GM23338 (cell line): ENCODE measurements around the gene SORCS3. TPM values are rescaled to one million over a fixed set of nuclear protein-coding genes. Genes with fewer than 3 reads are reported as not detected.

ENCODE experiments used
- ATAC-seq: fragments of 200-7000 bp; cut with Tn5 transposase; 3 replicates; pipeline ENCODE4 v1.9.1; 2020
- DNase-seq: peaks from one replicate; pipeline ENCODE4 v3.0.0-alpha.2; 2015; ENCODE audit warnings: low spot score
- H2AFZ ChIP-seq: fragments of 200-600 bp; sonication (generic); 2 replicates; pipeline ENCODE4 v1.8.0; 2016; ENCODE audit warnings: antibody characterized with exemption, mild to moderate bottlenecking, moderate library complexity
- H3F3A ChIP-seq: fragments of 200-600 bp; sonication (generic); replicated peaks from 2 replicates; pipeline ENCODE4 v1.8.0; 2017; ENCODE audit warnings: antibody characterized with exemption, mixed run types, low read depth
- H3K27ac ChIP-seq: fragments of 200-600 bp; sonication (generic); 2 replicates; pipeline ENCODE4 v1.6.1; 2016; ENCODE audit warnings: low read depth
- H3K27me3 ChIP-seq: fragments of 200-600 bp; sonication (generic); 2 replicates; pipeline ENCODE4 v1.8.0; 2016; ENCODE audit warnings: mild to moderate bottlenecking, mixed run types, moderate library complexity; ENCODE audit not compliant: insufficient read depth
- H3K36me3 ChIP-seq: fragments of 200-600 bp; sonication (generic); 2 replicates; pipeline ENCODE4 v1.8.0; 2016; ENCODE audit warnings: mild to moderate bottlenecking; ENCODE audit not compliant: insufficient read depth
- H3K4me1 ChIP-seq: fragments of 200-600 bp; sonication (generic); 2 replicates; pipeline ENCODE4 v1.8.0; 2016; ENCODE audit warnings: mild to moderate bottlenecking, moderate library complexity; ENCODE audit not compliant: insufficient read depth
- H3K4me2 ChIP-seq: fragments of 200-600 bp; sonication (generic); 2 replicates; pipeline ENCODE4 v1.7.1; 2017; ENCODE audit warnings: mixed run types
- H3K4me3 ChIP-seq: fragments of 200-600 bp; sonication (generic); 2 replicates; pipeline ENCODE4 v1.6.1; 2016; ENCODE audit warnings: mixed run types
- H3K79me2 ChIP-seq: fragments of 200-600 bp; sonication (generic); replicated peaks from 2 replicates; pipeline ENCODE4 v1.8.0; 2017; ENCODE audit warnings: mild to moderate bottlenecking; ENCODE audit not compliant: insufficient read depth
- H3K9me2 ChIP-seq: fragments of 200-600 bp; sonication (generic); 2 replicates; pipeline ENCODE4 v1.8.0; 2017; ENCODE audit not compliant: insufficient read depth
- H4K20me1 ChIP-seq: fragments of 200-600 bp; sonication (generic); replicated peaks from 2 replicates; pipeline ENCODE4 v1.8.0; 2017; ENCODE audit warnings: mild to moderate bottlenecking; ENCODE audit not compliant: insufficient read depth
- H3K27ac Mint-ChIP-seq: 2 replicates; pipeline ENCODE4 v1.8.0; 2020; ENCODE audit warnings: inconsistent platforms, mild to moderate bottlenecking, moderate library complexity, mixed read lengths
- H3K27me3 Mint-ChIP-seq: 3 replicates; pipeline ENCODE4 v1.8.0; 2022; ENCODE audit warnings: low read depth, mild to moderate bottlenecking, moderate library complexity, mixed read lengths, inconsistent platforms; ENCODE audit not compliant: insufficient read depth, poor library complexity
- H3K36me3 Mint-ChIP-seq: 3 replicates; pipeline ENCODE4 v1.8.0; 2021; ENCODE audit warnings: low read depth, mild to moderate bottlenecking, inconsistent platforms, moderate library complexity, mixed read lengths
- H3K4me1 Mint-ChIP-seq: 3 replicates; pipeline ENCODE4 v1.8.0; 2020; ENCODE audit warnings: mild to moderate bottlenecking, inconsistent platforms, mixed read lengths
- H3K4me3 Mint-ChIP-seq: 3 replicates; pipeline ENCODE4 v1.8.0; 2021; ENCODE audit warnings: moderate library complexity, mild to moderate bottlenecking, inconsistent platforms, mixed read lengths
- H3K9me3 Mint-ChIP-seq: 3 replicates; pipeline ENCODE4 v1.8.0; 2020; ENCODE audit warnings: moderate library complexity, mild to moderate bottlenecking, inconsistent platforms, mixed read lengths
- CREB1 ChIP-seq: fragments of 250-450 bp; sonication (Bioruptor Pico); IDR thresholded peaks from 2 replicates; pipeline ENCODE4 v1.5.0; 2020; ENCODE audit warnings: low read depth, mild to moderate bottlenecking, moderate library complexity
- ETS1 ChIP-seq: IDR thresholded peaks from 2 replicates; pipeline ENCODE4 v1.6.1; 2016; ENCODE audit warnings: antibody characterized with exemption
- EZH2 ChIP-seq: fragments of 200-600 bp; sonication (generic); IDR thresholded peaks from one replicate; pipeline ENCODE4 v1.8.0; 2017; ENCODE audit warnings: antibody characterized with exemption, mild to moderate bottlenecking, low read depth; ENCODE audit not compliant: unreplicated experiment
- EZH2phosphoT487 ChIP-seq: fragments of 200-600 bp; sonication (generic); IDR thresholded peaks from one replicate; pipeline ENCODE4 v1.8.1; 2018; ENCODE audit warnings: antibody characterized with exemption; ENCODE audit not compliant: unreplicated experiment
- JUNB ChIP-seq: IDR thresholded peaks from one replicate; pipeline ENCODE4 v1.6.1; 2016; ENCODE audit warnings: antibody characterized with exemption; ENCODE audit not compliant: unreplicated experiment
- NANOG ChIP-seq: IDR thresholded peaks from 2 replicates; pipeline ENCODE4 v1.6.1; 2016; ENCODE audit warnings: antibody characterized with exemption, borderline replicate concordance
- POLR2AphosphoS5 ChIP-seq: IDR thresholded peaks from 2 replicates; pipeline ENCODE4 v1.6.1; 2016; ENCODE audit warnings: antibody characterized with exemption, low read depth
- STAT1 ChIP-seq: IDR thresholded peaks from one replicate; pipeline ENCODE4 v1.6.1; 2016; ENCODE audit warnings: antibody characterized with exemption; ENCODE audit not compliant: unreplicated experiment
- ZNF114 ChIP-seq: fragments of 250-450 bp; sonication (Bioruptor Pico); IDR thresholded peaks from 2 replicates; pipeline ENCODE4 v1.5.0; 2020; ENCODE audit warnings: mild to moderate bottlenecking, moderate library complexity
- ZNF331 ChIP-seq: fragments of 250-450 bp; sonication (Bioruptor Pico); IDR thresholded peaks from 2 replicates; pipeline ENCODE4 v1.5.0; 2020; ENCODE audit warnings: low read depth, mild to moderate bottlenecking, moderate library complexity
- polyA plus RNA-seq: library from polyadenylated mRNA; unstranded; fragments of >200 nt; fragmentation: Nextera tagmentation; extraction: Ambion mirVana; gene quantifications from 2 replicates; pipeline ENCODE4 v1.2.1, GENCODE V29; 2016
- total RNA-seq: library from RNA; depleted of rRNA; stranded (reverse); fragments of >200 nt; shearing (Covaris generic); gene quantifications from 2 replicates; pipeline ENCODE4 v1.2.3, GENCODE V29; 2014

Gene SORCS3
- total and polyA plus RNA-seq, 2 experiments from 2014 or later, result 0.37 to 1.4 TPM

GRCh38 chr10:104640339-104641186 is 527 bp upstream of the SORCS3 start (continued):
- TF ChIP-seq ZNF331 (no peak), NANOG (no peak), JUNB (no peak), CREB1 (CRISPR knock-in tag) (no peak), EZH2 (peak; percentile 100), ZNF114 (CRISPR knock-in tag) (no peak), STAT1 (no peak), EZH2phosphoT487 (peak; percentile 93), ETS1 (no peak), POLR2AphosphoS5 (no peak)

DNA sequence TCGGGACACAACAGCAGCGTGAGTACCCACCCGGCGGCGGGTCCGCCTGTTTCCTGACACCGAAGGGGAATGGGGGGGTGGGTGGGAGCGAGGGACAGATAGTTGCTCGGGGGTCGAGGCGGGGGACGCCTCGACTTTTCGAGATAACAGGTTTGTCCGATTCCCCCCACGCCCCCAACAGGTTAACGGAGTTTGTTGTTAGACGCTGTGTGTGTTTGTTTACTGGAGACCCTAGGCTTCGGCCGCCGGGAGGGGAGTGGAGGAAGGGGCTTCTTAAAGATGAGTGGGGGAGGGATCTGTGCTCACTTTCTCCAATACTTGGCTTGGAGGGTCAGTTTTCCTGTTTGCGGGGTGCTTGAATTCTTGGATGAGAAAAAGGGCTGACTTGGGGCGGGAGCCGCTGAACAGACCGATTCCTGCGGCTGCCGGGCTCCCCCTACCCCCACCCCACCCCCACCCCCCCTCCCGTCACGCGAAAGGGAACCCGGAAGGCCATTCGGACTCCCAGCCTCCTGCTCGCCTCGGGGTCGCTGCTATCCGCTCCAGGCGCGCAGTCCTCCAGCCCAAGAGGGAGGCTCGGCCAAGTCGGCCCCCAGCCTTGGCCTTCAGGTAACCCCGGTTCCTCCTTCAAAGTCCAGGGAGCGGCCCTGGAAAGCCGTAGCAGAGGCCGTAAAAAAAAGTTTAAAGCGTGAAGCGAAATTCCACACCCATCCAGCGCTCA is 1.0 kb downstream of the SORCS3 start:
- ATAC-seq (peak; percentile 19), DNase-seq (peak; percentile 50)
- 0 out of 2 replicates have a peak, but pooled peaks cover 7% of the 10 kb centered on the region for H3K4me1 ChIP-seq
- H3K36me3 ChIP-seq, result no peaks in the 10 kb centered on the region
- no peaks in the 10 kb centered on the region for H4K20me1 ChIP-seq
- peaks cover 4% of the 10 kb centered on the region for H3K4me1 Mint-ChIP-seq
- no peak for TF ChIP-seq EZH2phosphoT487
- TF ChIP-seq EZH2, result peak; percentile 5
- no peak for TF ChIP-seq CREB1 (CRISPR knock-in tag)
- no peak for TF ChIP-seq NANOG
- H3K27me3 Mint-ChIP-seq, result peaks cover 69% of the 10 kb centered on the region
- no peak overlapping the region for H3K27ac ChIP-seq
- H3K79me2 ChIP-seq, result no peaks in the 10 kb centered on the region
- no peaks in the 10 kb centered on the region for H3K9me2 ChIP-seq
- peak overlapping the region; percentile 94; the same call in 1 of the 2 replicates for H2AFZ ChIP-seq
- H3K4me3 ChIP-seq, result peak overlapping the region; percentile 82
- no peaks in the 10 kb centered on the region; the same call in 2 of the 3 replicates for H3K36me3 Mint-ChIP-seq
- H3K4me2 ChIP-seq, result peak overlapping the region; percentile 94
- no peaks in the 10 kb centered on the region; the same call in 2 of the 3 replicates for H3K9me3 Mint-ChIP-seq
- H3K27ac Mint-ChIP-seq, result no peak overlapping the region
- peaks cover 7% of the 10 kb centered on the region for H3F3A ChIP-seq
- peaks cover 78% of the 10 kb centered on the region for H3K27me3 ChIP-seq
- H3K4me3 Mint-ChIP-seq, result peak overlapping the region; percentile 81
